Measurements from ENCODE around the gene TRIM40. TPM values are rescaled to one million over a fixed set of nuclear protein-coding genes. Genes with fewer than 3 reads are reported as not detected.

TRIM40 gene
- total and polyA plus RNA-seq, 2 experiments from 2014 or later, result 0.34 to 1.0 TPM

- Histone ChIP-seq H3K9me3 (ENCODE audit: low read depth) (no peaks in the 10 kb centered on the region), H3K27me3 (no peaks in the 10 kb centered on the region), H3K27ac (no peak overlapping the region), H3K4me3 (no peak overlapping the region), H3K4me1 (ENCODE audit: insufficient read depth) (no peaks in the 10 kb centered on the region), H4K20me1 (ENCODE audit: insufficient read depth, poor library complexity, severe bottlenecking) (peaks cover 4% of the 10 kb centered on the region), H2AFZ (no peak overlapping the region), H3K79me2 (peaks cover 3% of the 10 kb centered on the region), H3K4me2 (no peak overlapping the region), H3K36me3 (replicated peaks; ENCODE audit: insufficient read depth, low read depth) (peaks cover 3% of the 10 kb centered on the region), H3K9me2 (replicated peaks; ENCODE audit: insufficient read depth) (no peaks in the 10 kb centered on the region)
- 92% methylated on average over 8 of the region's 8 CpGs for WGBS (ENCODE audit: low lambda C conversion rate, missing lambda C conversion rate)
- TF ChIP-seq CTCF (IDR thresholded peaks at IDR 0.05; ENCODE audit: poor library complexity) (no peak), EZH2phosphoT487 (IDR thresholded peaks at IDR 0.05; ENCODE audit: low read depth, severe bottlenecking, unreplicated experiment) (no peak), EZH2 (IDR thresholded peaks at IDR 0.05; ENCODE audit: borderline replicate concordance) (no peak)
- no peak for DNase-seq (ENCODE audit: low spot score)
These were observed 59.1 kb downstream of the TRIM40 start for GRCh38 chr6:30194797-30195690.

DNA sequence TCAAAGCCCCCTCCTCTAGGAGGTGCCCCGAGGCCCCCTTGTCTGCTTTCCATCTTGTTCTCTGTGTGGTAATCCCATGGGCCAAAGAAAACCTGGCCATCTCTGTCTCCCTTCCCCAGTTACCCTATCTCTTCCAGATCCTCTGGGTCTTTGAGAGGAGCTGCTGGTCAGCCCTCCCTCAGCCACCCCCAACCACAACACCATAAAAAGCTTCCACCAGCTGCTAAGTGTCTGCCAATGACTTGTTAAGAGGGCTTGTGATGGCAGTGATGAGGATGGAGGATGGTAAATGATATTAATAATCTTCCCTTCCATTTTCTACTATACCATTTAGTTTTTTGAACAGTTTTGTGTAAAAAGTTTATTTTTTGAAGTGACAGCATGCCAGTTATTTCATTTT is 60.0 kb downstream of the TRIM40 start:
- DNase-seq (ENCODE audit: low spot score), result no peak
- TF ChIP-seq EZH2phosphoT487 (IDR thresholded peaks at IDR 0.05; ENCODE audit: low read depth, severe bottlenecking, unreplicated experiment), result no peak
- TF ChIP-seq CTCF (IDR thresholded peaks at IDR 0.05; ENCODE audit: poor library complexity), result no peak
- TF ChIP-seq EZH2 (IDR thresholded peaks at IDR 0.05; ENCODE audit: borderline replicate concordance), result no peak
- Histone ChIP-seq H3K36me3 (replicated peaks; ENCODE audit: insufficient read depth, low read depth) (peaks cover 3% of the 10 kb centered on the region), H3K9me3 (ENCODE audit: low read depth) (no peaks in the 10 kb centered on the region), H4K20me1 (ENCODE audit: insufficient read depth, poor library complexity, severe bottlenecking) (peaks cover 8% of the 10 kb centered on the region), H3K79me2 (peaks cover 12% of the 10 kb centered on the region), H3K27me3 (no peaks in the 10 kb centered on the region), H3K4me1 (ENCODE audit: insufficient read depth) (no peaks in the 10 kb centered on the region), H3K4me3 (no peak overlapping the region), H2AFZ (no peak overlapping the region), H3K27ac (no peak overlapping the region), H3K9me2 (replicated peaks; ENCODE audit: insufficient read depth) (no peaks in the 10 kb centered on the region), H3K4me2 (no peak overlapping the region)
- 80% methylated on average over 1 of the region's 1 CpG for WGBS (ENCODE audit: low lambda C conversion rate, missing lambda C conversion rate)

DNA sequence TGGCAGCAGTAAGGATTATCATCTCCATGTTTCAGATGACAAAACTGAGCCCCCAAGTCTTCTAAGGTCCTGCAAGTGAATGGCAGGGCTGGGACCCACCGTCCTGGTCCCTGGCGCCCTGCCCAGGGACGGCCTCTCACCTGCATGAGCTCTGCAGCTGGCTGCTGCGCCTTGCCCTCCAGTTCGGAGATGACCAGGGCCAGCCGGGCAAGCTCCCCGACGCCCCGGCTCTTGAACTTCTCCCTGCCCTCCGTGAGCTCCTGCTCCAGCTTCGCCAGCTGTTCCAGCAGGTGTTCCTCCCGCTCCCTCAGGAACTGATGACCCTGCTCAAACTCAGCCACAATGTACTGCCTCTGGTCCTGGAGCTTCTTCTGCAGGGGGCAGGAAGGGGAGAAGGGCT is 60.4 kb downstream of the TRIM40 start:
- Histone ChIP-seq H3K79me2 (peaks cover 16% of the 10 kb centered on the region), H3K4me1 (ENCODE audit: insufficient read depth) (peaks cover 2% of the 10 kb centered on the region), H4K20me1 (ENCODE audit: insufficient read depth, poor library complexity, severe bottlenecking) (peaks cover 8% of the 10 kb centered on the region), H3K27me3 (no peaks in the 10 kb centered on the region), H3K27ac (no peak overlapping the region), H3K4me3 (no peak overlapping the region), H3K36me3 (replicated peaks; ENCODE audit: insufficient read depth, low read depth) (peaks cover 3% of the 10 kb centered on the region), H3K9me3 (ENCODE audit: low read depth) (no peaks in the 10 kb centered on the region), H3K4me2 (no peak overlapping the region), H3K9me2 (replicated peaks; ENCODE audit: insufficient read depth) (no peaks in the 10 kb centered on the region), H2AFZ (no peak overlapping the region)
- DNase-seq (ENCODE audit: low spot score), result no peak
- WGBS (ENCODE audit: low lambda C conversion rate, missing lambda C conversion rate), result 96% methylated on average over 12 of the region's 12 CpGs
- no peak for TF ChIP-seq CTCF (IDR thresholded peaks at IDR 0.05; ENCODE audit: poor library complexity)
- TF ChIP-seq EZH2phosphoT487 (IDR thresholded peaks at IDR 0.05; ENCODE audit: low read depth, severe bottlenecking, unreplicated experiment), result no peak
- TF ChIP-seq EZH2 (IDR thresholded peaks at IDR 0.05; ENCODE audit: borderline replicate concordance), result no peak

Small RNA genes lying within 50 kb of the gene (small RNA-seq; reads per million reads assigned to genes)
- gene RF00554, result not detected

Other genes with a start within 250 kb of the TRIM40 start
- 293 and 339 TPM in 2 replicates for gene HLA-A, start 193.6 kb upstream of the TRIM40 start, total RNA-seq
- 349 and 350 TPM in 2 replicates for gene HLA-A, start 193.6 kb upstream of the TRIM40 start, polyA plus RNA-seq
- gene POLR1H, start 74.9 kb upstream of the TRIM40 start, total RNA-seq, result 20.9 and 21.3 TPM in 2 replicates
- gene POLR1H, start 74.9 kb upstream of the TRIM40 start, polyA plus RNA-seq, result 26.5 and 34.8 TPM in 2 replicates
- 50.9 and 55.6 TPM in 2 replicates for gene PPP1R11, start 68.9 kb upstream of the TRIM40 start, total RNA-seq
- gene PPP1R11, start 68.9 kb upstream of the TRIM40 start, polyA plus RNA-seq, result 74.5 and 79.6 TPM in 2 replicates
- gene RNF39, start 60.4 kb upstream of the TRIM40 start, total RNA-seq, result 0.73 and 1.1 TPM in 2 replicates
- 2.2 and 3.3 TPM in 2 replicates for gene RNF39, start 60.4 kb upstream of the TRIM40 start, polyA plus RNA-seq
- 6.3 and 7.7 TPM in 2 replicates for gene TRIM31, start 23.1 kb upstream of the TRIM40 start, total RNA-seq
- gene TRIM31, start 23.1 kb upstream of the TRIM40 start, polyA plus RNA-seq, result 5.0 and 10.1 TPM in 2 replicates
- gene TRIM10, start 25.1 kb downstream of the TRIM40 start, total RNA-seq, result 0.12 and 0.27 TPM in 2 replicates
- 0.16 and 1.1 TPM in 2 replicates for gene TRIM10, start 25.1 kb downstream of the TRIM40 start, polyA plus RNA-seq
- gene TRIM15, start 27.4 kb downstream of the TRIM40 start, total RNA-seq, result 2.6 and 3.6 TPM in 2 replicates
- gene TRIM15, start 27.4 kb downstream of the TRIM40 start, polyA plus RNA-seq, result 1.2 and 1.5 TPM in 2 replicates
- 37.2 and 42.3 TPM in 2 replicates for gene TRIM26, start 77.3 kb downstream of the TRIM40 start, total RNA-seq
- 27.2 and 29.3 TPM in 2 replicates for gene TRIM26, start 77.3 kb downstream of the TRIM40 start, polyA plus RNA-seq
- 7.0 and 7.8 TPM in 2 replicates for gene TRIM39, start 190.8 kb downstream of the TRIM40 start, total RNA-seq
- gene TRIM39, start 190.8 kb downstream of the TRIM40 start, polyA plus RNA-seq, result 6.3 and 8.8 TPM in 2 replicates
- 40.8 and 41.6 TPM in 2 replicates for gene RPP21, start 209.0 kb downstream of the TRIM40 start, total RNA-seq
- gene RPP21, start 209.0 kb downstream of the TRIM40 start, polyA plus RNA-seq, result 80.8 and 87.2 TPM in 2 replicates